ENCODE data around the gene IQCE. TPM values are rescaled to one million over a fixed set of nuclear protein-coding genes. Genes with fewer than 3 reads are reported as not detected.

Gene IQCE
- total RNA-seq, 2 donors from 2014 or later = 6.6 to 9.1 TPM

- DNase-seq (ENCODE audit: low spot score) = no peak
- Histone ChIP-seq H3K9me3 (no peaks in the 10 kb centered on the region), H3K27ac (no peak overlapping the region), H3K4me3 (no peak overlapping the region), H3K27me3 (no peaks in the 10 kb centered on the region), H3K4me1 (no peaks in the 10 kb centered on the region), H3K36me3 (peaks cover 31% of the 10 kb centered on the region)
- no peak for TF ChIP-seq CTCF (IDR thresholded peaks at IDR 0.05)
Observed at GRCh38 chr7:2592375-2592865, 33.6 kb downstream of the IQCE start.

- H3K9me3 ChIP-seq = no peaks in the 10 kb centered on the region
- no peak for DNase-seq (ENCODE audit: low spot score)
- no peaks in the 10 kb centered on the region for H3K27me3 ChIP-seq
- H3K36me3 ChIP-seq = peaks cover 34% of the 10 kb centered on the region
- H3K4me3 ChIP-seq = no peak overlapping the region
- H3K4me1 ChIP-seq = no peaks in the 10 kb centered on the region
- TF ChIP-seq CTCF (IDR thresholded peaks at IDR 0.05) = no peak
- no peak overlapping the region for H3K27ac ChIP-seq
Observed at GRCh38 chr7:2593036-2593727, 34.4 kb downstream of the IQCE start.

- TF ChIP-seq CTCF (IDR thresholded peaks at IDR 0.05) = no peak
- Histone ChIP-seq H3K27ac (no peak overlapping the region), H3K9me3 (no peaks in the 10 kb centered on the region), H3K4me1 (no peaks in the 10 kb centered on the region), H3K27me3 (no peaks in the 10 kb centered on the region), H3K36me3 (peaks cover 40% of the 10 kb centered on the region), H3K4me3 (no peak overlapping the region)
- DNase-seq (ENCODE audit: low spot score) = no peak
Observed at GRCh38 chr7:2594599-2594998, 35.8 kb downstream of the IQCE start.

GRCh38 chr7:2595258-2595860, 36.6 kb downstream of the IQCE start:
- Histone ChIP-seq H3K36me3 (peaks cover 40% of the 10 kb centered on the region), H3K4me1 (no peaks in the 10 kb centered on the region), H3K9me3 (no peaks in the 10 kb centered on the region), H3K27ac (no peak overlapping the region), H3K27me3 (no peaks in the 10 kb centered on the region), H3K4me3 (no peak overlapping the region)
- no peak for DNase-seq (ENCODE audit: low spot score)
- no peak for TF ChIP-seq CTCF (IDR thresholded peaks at IDR 0.05)

- Histone ChIP-seq H3K36me3 (peaks cover 40% of the 10 kb centered on the region), H3K9me3 (no peaks in the 10 kb centered on the region), H3K4me1 (no peaks in the 10 kb centered on the region), H3K27me3 (no peaks in the 10 kb centered on the region), H3K27ac (no peak overlapping the region), H3K4me3 (no peak overlapping the region)
- DNase-seq (ENCODE audit: low spot score) = no peak
- TF ChIP-seq CTCF (IDR thresholded peaks at IDR 0.05) = no peak
Observed at GRCh38 chr7:2596464-2597272, 37.9 kb downstream of the IQCE start.

Data from right atrium auricular region (tissue), 2 donors.